CD14-positive monocyte (primary cell): ENCODE results near the gene FAM53B. TPM values are rescaled to one million over a fixed set of nuclear protein-coding genes. Genes with fewer than 3 reads are reported as not detected.

Source experiments
- DNase-seq, 3 donors: peaks; one replicate each; pipeline ENCODE4 v3.0.0-alpha.2; 2011 to 2022
- H2AFZ ChIP-seq: 2 replicates; pipeline ENCODE4 v1.6.0; 2012; ENCODE audit warnings: mild to moderate bottlenecking, low read depth, low read length, inconsistent platforms; ENCODE audit not compliant: insufficient read depth, poor library complexity, severe bottlenecking
- H3K27ac ChIP-seq, 2 donors: 1 replicate in 1 of 2; 2 replicates in 1 of 2; pipeline ENCODE4 v1.5.1; 2012 to 2013; ENCODE audit warnings: low read length in 2 of 2, control low read depth in 1 of 2, inconsistent platforms in 1 of 2, low read depth in 1 of 2, mild to moderate bottlenecking in 1 of 2
- H3K27me3 ChIP-seq, 2 donors: one replicate each; pipeline versions ENCODE4 v1.6.0 to v1.6.1; 2011 to 2013; ENCODE audit warnings: low read length in 2 of 2; ENCODE audit not compliant: control insufficient read depth in 2 of 2, insufficient read depth in 2 of 2
- H3K36me3 ChIP-seq, 2 donors: replicated peaks in 1 of 2; 1 replicate in 1 of 2; 2 replicates in 1 of 2; pipeline versions ENCODE4 v1.5.1 to v1.6.1; 2012 to 2013; ENCODE audit warnings: low read length in 2 of 2, control low read depth in 1 of 2, inconsistent platforms in 1 of 2, mild to moderate bottlenecking in 1 of 2; ENCODE audit not compliant: insufficient read depth in 2 of 2, control insufficient read depth in 1 of 2
- H3K4me1 ChIP-seq, 2 donors: 1 replicate in 1 of 2; 2 replicates in 1 of 2; pipeline versions ENCODE4 v1.5.1 to v1.6.1; 2012 to 2013; ENCODE audit warnings: low read length in 2 of 2, control low read depth in 1 of 2, inconsistent platforms in 1 of 2, mild to moderate bottlenecking in 1 of 2, moderate library complexity in 1 of 2; ENCODE audit not compliant: insufficient read depth in 2 of 2, control insufficient read depth in 1 of 2
- H3K4me2 ChIP-seq: replicated peaks from 2 replicates; pipeline ENCODE3; 2012; ENCODE audit warnings: low read length, moderate library complexity, mild to moderate bottlenecking; ENCODE audit not compliant: poor library complexity, severe bottlenecking; ENCODE audit errors: extremely low read depth
- H3K4me3 ChIP-seq, 3 experiments: fragments of 200-600 bp in 1 of 3; sonication (generic) in 1 of 3; replicated peaks in 1 of 3; 1 replicate in 2 of 3; 2 replicates in 1 of 3; pipeline ENCODE4 v1.5.1; 2011 to 2013; ENCODE audit warnings: low read length in 3 of 3, mild to moderate bottlenecking in 3 of 3, control low read depth in 2 of 3, low read depth in 2 of 3, inconsistent platforms in 1 of 3, moderate library complexity in 1 of 3
- H3K79me2 ChIP-seq: 2 replicates; pipeline ENCODE4 v1.6.0; 2012; ENCODE audit warnings: mild to moderate bottlenecking, control low read depth, inconsistent platforms, low read length, moderate library complexity; ENCODE audit not compliant: insufficient read depth
- H3K9ac ChIP-seq: 2 replicates; pipeline ENCODE4 v1.6.0; 2017; ENCODE audit warnings: low read length, mild to moderate bottlenecking; ENCODE audit not compliant: insufficient read depth, poor library complexity, severe bottlenecking
- H3K9me3 ChIP-seq, 2 donors: replicated peaks in 1 of 2; 1 replicate in 1 of 2; 2 replicates in 1 of 2; pipeline versions ENCODE4 v1.5.1 to v1.6.1; 2012 to 2013; ENCODE audit warnings: low read length in 2 of 2, control low read depth in 1 of 2; ENCODE audit not compliant: control insufficient read depth in 1 of 2, insufficient read depth in 1 of 2
- H4K20me1 ChIP-seq: 2 replicates; pipeline ENCODE4 v1.6.0; 2012; ENCODE audit warnings: mild to moderate bottlenecking, low read length, control low read depth, moderate library complexity; ENCODE audit not compliant: insufficient read depth
- H3K27ac Mint-ChIP-seq, 7 donors: one replicate each; pipeline ENCODE4 v1.8.0; 2020; ENCODE audit warnings: mild to moderate bottlenecking in 7 of 7, mixed read lengths in 7 of 7, moderate library complexity in 6 of 7, inconsistent platforms in 2 of 7
- H3K27me3 Mint-ChIP-seq, 3 donors: one replicate each; pipeline ENCODE4 v1.8.0; 2021 to 2022; ENCODE audit warnings: low read depth in 3 of 3, mild to moderate bottlenecking in 3 of 3, mixed read lengths in 3 of 3, moderate library complexity in 3 of 3, inconsistent platforms in 1 of 3
- H3K36me3 Mint-ChIP-seq, 2 donors: one replicate each; pipeline ENCODE4 v1.8.0; 2020; ENCODE audit warnings: mixed read lengths in 2 of 2, inconsistent platforms in 1 of 2, mild to moderate bottlenecking in 1 of 2
- H3K4me1 Mint-ChIP-seq: one replicate; pipeline ENCODE4 v1.8.0; 2020; ENCODE audit warnings: mild to moderate bottlenecking, mixed read lengths
- H3K4me3 Mint-ChIP-seq, 2 donors: one replicate each; pipeline ENCODE4 v1.8.0; 2020; ENCODE audit warnings: mild to moderate bottlenecking in 2 of 2, mixed read lengths in 2 of 2, moderate library complexity in 1 of 2
- H3K9me3 Mint-ChIP-seq, 7 donors: one replicate each; pipeline ENCODE4 v1.8.0; 2020 to 2022; ENCODE audit warnings: mixed read lengths in 7 of 7, mild to moderate bottlenecking in 6 of 7, moderate library complexity in 6 of 7, inconsistent platforms in 2 of 7
- WGBS: methylation state at CpG from one replicate; pipeline ENCODE4 v1.1.5; 2013; ENCODE audit warnings: missing lambda C conversion rate; ENCODE audit not compliant: insufficient coverage; 5-methylcytosine and 5-hydroxymethylcytosine counted together
- intact Hi-C, 2 donors: fragments of 100-400 bp; cut with micrococcal nuclease; formaldehyde crosslinking; loops; one replicate each; pipeline versions ENCODE4 v1.15.0 to v1.15.1; 2023
- polyA plus RNA-seq, 3 donors: library from polyadenylated mRNA; depleted of rRNA in 1 of 3; unstranded in 2 of 3; stranded (reverse) in 1 of 3; fragments of 300-500 nt in 2 of 3; fragments of >200 nt in 1 of 3; fragmentation: Illumina TruSeq in 2 of 3; gene quantifications; 1 replicate in 2 of 3; 2 replicates in 1 of 3; pipeline ENCODE4 v1.2.3, GENCODE V29; 2012 to 2021
- TF ChIP-seq, protein P1 (sequence below): fragments of 200-600 bp; IDR thresholded peaks from one replicate; pipeline ENCODE4 v1.8.0; 2022; ENCODE audit warnings: antibody characterized with exemption, mild to moderate bottlenecking

The FAM53B gene
- polyA plus RNA-seq, 3 donors: 5.8 to 23.3 (median 12.6) TPM

DNA sequence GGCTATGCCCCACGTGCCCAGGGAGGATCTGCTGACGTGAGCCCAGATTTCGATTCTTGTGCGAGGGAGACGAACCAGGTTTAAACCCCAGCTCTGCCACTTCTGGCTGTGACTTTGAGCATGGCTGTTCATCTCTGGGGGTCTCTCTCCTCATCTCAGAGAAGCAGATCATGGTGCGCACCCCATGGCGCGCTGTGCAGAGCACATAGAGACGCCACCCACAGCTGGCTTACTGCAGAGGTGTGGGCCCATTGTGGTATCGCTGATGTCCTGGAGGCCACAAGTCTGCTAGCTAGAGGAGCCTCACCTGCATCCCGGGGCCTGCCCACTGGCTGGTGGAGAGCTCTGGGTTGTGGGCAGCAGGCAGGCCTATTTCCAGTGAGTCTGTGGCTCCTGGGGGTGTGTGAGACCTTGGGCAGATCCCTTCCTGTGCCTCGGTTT is 142.0 kb downstream of the FAM53B start:
- Mint-ChIP-seq H3K4me1 (peaks cover 15% of the 10 kb centered on the region), H3K4me3 (no peak overlapping the region), H3K27ac (peak overlapping the region in 1 of 7 donors; percentile 15), H3K9me3 (no peaks in the 10 kb centered on the region), H3K36me3 (no peaks in the 10 kb centered on the region), H3K27me3 (peaks cover 1 to 7% (median 4%) of the 10 kb centered on the region in 3 donors)
- H3K4me1 ChIP-seq: peaks cover 9 to 10% of the 10 kb centered on the region in 2 donors
- no peaks in the 10 kb centered on the region for H3K9me3 ChIP-seq
- DNase-seq: no peak
- H3K27ac ChIP-seq: no peak overlapping the region
- no peak overlapping the region for H3K4me3 ChIP-seq
- H3K79me2 ChIP-seq: no peaks in the 10 kb centered on the region
- H3K9ac ChIP-seq: no peak overlapping the region
- no peak overlapping the region for H2AFZ ChIP-seq
- TF ChIP-seq, protein P1, sequence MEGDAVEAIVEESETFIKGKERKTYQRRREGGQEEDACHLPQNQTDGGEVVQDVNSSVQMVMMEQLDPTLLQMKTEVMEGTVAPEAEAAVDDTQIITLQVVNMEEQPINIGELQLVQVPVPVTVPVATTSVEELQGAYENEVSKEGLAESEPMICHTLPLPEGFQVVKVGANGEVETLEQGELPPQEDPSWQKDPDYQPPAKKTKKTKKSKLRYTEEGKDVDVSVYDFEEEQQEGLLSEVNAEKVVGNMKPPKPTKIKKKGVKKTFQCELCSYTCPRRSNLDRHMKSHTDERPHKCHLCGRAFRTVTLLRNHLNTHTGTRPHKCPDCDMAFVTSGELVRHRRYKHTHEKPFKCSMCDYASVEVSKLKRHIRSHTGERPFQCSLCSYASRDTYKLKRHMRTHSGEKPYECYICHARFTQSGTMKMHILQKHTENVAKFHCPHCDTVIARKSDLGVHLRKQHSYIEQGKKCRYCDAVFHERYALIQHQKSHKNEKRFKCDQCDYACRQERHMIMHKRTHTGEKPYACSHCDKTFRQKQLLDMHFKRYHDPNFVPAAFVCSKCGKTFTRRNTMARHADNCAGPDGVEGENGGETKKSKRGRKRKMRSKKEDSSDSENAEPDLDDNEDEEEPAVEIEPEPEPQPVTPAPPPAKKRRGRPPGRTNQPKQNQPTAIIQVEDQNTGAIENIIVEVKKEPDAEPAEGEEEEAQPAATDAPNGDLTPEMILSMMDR: no peak
- WGBS: 89% methylated on average over 12 of the region's 12 CpGs
- H4K20me1 ChIP-seq: no peaks in the 10 kb centered on the region
- H3K36me3 ChIP-seq: no peaks in the 10 kb centered on the region
- no peak overlapping the region for H3K4me2 ChIP-seq
- no peaks in the 10 kb centered on the region for H3K27me3 ChIP-seq
- intact Hi-C loops: no loop called here

DNA sequence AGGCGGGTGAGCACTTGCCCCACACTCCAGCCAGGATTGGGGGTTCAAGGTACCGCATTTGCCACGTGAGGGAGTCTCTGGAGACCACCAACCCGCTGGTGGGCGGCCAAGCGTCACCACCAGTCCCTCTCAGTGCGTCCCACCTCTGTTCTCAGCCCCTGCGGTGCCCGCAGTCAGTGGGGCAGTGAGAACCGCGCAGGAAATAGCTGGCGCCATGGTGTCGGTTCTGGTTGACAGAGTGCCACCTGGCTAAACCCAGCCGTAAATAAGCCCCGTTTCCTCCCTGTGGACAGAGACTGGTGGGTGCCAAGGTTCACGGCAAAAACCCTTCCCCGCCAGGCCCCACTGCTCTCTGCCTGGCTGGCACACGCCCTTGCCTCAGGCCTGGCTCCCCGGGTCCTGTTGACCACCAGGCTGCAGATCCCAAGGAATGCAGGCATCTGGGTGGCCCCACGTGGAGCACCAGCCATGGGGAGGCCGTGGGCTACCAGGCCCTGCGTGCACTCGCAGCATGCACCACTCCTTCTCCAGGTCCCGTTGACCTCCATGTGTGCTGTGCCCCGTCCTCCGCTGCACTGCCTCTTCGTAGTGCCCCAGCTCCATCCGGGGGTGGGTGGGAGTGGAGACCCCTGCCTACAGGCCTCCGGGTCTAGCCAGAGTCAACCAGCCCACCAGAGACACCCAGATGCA is 142.6 kb downstream of the FAM53B start:
- no peak overlapping the region for H3K9ac ChIP-seq
- H4K20me1 ChIP-seq: no peaks in the 10 kb centered on the region
- TF ChIP-seq, protein P1: no peak
- H3K36me3 ChIP-seq: no peaks in the 10 kb centered on the region
- no peak overlapping the region for H3K4me3 ChIP-seq
- peaks cover 3 to 4% of the 10 kb centered on the region in 2 donors for H3K4me1 ChIP-seq
- H3K9me3 ChIP-seq: no peaks in the 10 kb centered on the region
- no peaks in the 10 kb centered on the region for H3K79me2 ChIP-seq
- H2AFZ ChIP-seq: no peak overlapping the region
- no peak overlapping the region for H3K4me2 ChIP-seq
- peaks cover 10% of the 10 kb centered on the region for H3K4me1 Mint-ChIP-seq
- no peaks in the 10 kb centered on the region for H3K36me3 Mint-ChIP-seq
- H3K27me3 ChIP-seq: no peaks in the 10 kb centered on the region
- DNase-seq: no peak
- H3K27me3 Mint-ChIP-seq: peaks cover 1 to 6% (median 4%) of the 10 kb centered on the region in 3 donors
- H3K27ac ChIP-seq: no peak overlapping the region
- H3K9me3 Mint-ChIP-seq: no peaks in the 10 kb centered on the region
- 87% methylated on average over 26 of the region's 29 CpGs for WGBS
- H3K4me3 Mint-ChIP-seq: no peak overlapping the region
- peak overlapping the region in 1 of 7 donors; percentile 65 for H3K27ac Mint-ChIP-seq
- intact Hi-C loops: no loop called here
